NCI-H128 (cell line): ENCODE results near the gene FGGY.
"Not testable (repeated sequence)": the region's sequence is repeated elsewhere in the genome, so short reads cannot be mapped to it uniquely, and the experiment has no call there.

Source experiments
- DNase-seq: peaks from one replicate; lab custom pipeline; 2025; ENCODE audit not compliant: unreplicated experiment; lab: John Stamatoyannopoulos, UW

Gene FGGY

DNA sequence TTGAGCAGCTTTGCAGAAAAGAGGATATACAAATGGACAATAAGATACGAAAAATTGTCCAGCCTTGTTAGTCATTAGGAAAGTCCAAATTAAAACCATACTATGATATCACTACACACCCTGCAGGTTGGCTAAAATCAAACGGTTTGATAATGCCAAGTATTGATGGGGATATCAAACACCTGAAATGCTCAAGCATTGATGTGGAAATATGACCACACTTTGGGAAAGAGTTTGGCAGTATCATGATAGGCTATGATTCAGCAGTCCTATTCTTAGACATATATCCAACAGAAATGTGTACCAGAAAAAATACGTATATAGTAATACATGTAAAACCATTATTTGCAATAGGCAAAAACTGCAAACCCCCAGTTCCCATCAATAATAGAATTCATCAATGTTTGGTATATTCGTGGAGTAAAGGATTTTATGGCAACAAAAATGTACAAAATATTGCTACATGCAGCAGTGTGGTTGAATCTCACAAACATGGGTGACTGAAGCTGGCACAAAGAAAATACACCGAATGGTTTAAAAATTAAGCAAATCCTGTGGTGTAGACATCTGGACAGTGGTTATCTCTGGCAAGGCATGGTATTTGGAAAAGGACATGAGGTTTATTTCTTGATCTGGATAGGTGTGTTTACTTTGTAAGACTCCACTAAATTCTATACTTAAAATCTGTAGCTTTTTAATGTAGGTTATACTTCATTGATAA is 243.2 kb downstream of the FGGY start:
- DNase-seq = no peak

GRCh38 chr1:59541161-59541560 is 244.3 kb downstream of the FGGY start:
- DNase-seq = no peak

GRCh38 chr1:59541891-59542290 is 245.0 kb downstream of the FGGY start:
- DNase-seq = no peak

DNA sequence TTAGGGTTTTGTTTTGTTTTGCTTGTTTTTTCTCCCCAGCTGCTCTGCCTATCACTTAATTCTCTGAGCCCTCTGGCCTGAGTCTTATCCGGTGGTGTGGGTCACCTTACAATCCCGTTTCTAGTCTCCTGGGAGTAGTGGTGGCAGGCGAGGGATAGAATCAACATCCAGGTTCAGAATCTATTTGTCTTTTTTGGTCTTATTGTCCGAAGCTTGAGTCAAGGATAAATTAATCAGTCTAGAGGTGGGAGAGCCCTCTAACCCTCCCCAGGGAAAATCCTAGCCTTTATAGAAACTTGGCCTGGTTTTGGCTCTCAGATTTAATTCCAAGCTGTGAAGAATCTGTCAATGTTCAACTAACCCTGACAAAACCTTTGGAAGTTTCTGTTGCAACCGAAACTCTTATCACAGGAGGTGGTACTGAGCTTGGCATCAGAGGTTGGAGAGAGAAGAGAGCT is 246.3 kb downstream of the FGGY start:
- no peak for DNase-seq

GRCh38 chr1:59544615-59545293 is 247.9 kb downstream of the FGGY start:
- DNase-seq = no peak

- DNase-seq = no peak
Observed at GRCh38 chr1:59545830-59546229, 248.9 kb downstream of the FGGY start.

DNA sequence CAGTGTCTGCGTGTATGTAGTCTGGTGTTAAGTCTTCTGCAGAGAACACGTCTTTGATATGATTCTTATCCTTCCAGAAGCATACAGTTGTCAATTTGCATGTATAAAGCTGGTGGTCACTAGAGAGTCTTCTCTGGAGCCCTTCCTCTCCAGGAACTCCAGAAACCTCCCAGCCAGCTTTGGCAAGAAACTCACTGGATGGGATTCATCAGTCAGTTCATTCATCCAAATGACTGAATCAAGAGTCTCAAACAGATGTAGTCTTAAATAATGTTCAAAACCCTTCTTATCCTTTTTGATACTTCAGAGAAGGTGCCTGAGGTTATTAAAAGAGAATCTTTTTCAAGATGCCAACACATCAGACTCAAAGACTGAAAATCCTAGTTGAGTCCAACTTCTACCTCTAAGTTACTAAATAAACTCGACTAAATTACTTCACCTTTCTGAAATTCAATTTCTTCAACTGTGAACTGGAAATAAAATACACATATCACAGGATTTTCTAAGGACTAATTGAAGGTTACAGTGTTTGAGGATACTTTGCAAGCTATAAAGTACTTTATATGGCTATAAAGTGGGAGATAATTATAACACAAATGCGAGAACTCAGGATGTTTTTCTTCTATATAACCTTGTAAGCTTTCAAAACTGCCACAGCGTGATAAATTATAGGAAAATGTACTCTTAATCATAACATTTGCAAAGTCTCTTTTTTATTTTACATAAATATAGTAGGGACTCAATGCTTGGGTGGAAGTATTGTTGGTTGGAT is 252.4 kb downstream of the FGGY start:
- no peak for DNase-seq

- no peak for DNase-seq
Observed at GRCh38 chr1:59549903-59550302, 253.0 kb downstream of the FGGY start.

- no peak for DNase-seq
Observed at GRCh38 chr1:59552007-59552406, 255.1 kb downstream of the FGGY start.

DNA sequence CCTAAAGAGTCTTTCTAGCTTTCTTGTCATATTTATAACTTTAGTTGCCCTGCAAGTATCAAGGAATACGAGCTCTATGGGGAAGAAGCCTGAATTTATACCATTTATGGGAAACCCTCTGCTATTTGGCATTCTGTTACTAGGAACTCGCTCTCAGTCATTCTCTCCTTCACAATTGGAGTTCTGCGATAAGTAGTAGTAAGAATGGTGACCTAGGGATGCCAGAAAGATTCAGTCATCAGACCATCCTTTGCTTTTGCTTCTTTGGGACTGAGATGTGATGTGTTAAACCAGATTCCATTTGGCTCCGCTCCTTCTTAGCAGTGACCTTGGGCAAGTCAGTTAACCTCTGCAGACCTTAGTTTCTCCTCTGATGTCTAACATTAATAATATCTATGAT is 256.5 kb downstream of the FGGY start:
- no peak for DNase-seq

DNA sequence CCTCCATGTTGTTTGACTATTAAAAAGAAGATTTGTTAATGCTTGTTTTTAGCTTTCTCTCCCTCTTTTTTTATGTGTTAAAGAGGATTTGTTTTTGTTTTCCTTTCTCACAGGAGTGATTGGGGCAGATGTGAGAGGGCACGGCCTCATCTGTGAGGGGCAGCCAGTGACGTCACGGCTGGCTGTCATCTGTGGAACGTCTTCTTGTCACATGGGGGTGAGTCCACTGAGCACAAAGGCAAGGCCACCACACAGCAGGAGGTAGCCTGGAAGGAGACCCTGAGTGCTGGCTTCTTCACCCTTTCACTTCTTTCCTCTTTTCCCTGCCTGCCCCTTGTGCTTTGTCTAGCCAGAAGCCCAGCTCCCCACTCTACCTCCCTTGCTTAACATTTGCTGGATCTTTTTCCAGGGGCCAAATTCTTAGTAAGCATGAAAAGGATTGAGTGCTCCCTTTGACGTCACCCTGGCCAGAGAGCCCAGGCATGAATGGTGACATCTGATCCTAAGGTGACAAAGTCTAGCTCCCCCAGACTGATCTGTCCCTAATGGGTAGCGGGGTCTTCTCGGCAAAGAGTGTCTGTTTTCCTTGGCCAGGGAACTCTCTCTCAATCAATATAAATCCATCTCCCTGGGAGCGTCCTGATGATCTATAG is 257.2 kb downstream of the FGGY start:
- no peak for DNase-seq

- DNase-seq = no peak
Observed at GRCh38 chr1:59554752-59555151, 257.9 kb downstream of the FGGY start.

DNA sequence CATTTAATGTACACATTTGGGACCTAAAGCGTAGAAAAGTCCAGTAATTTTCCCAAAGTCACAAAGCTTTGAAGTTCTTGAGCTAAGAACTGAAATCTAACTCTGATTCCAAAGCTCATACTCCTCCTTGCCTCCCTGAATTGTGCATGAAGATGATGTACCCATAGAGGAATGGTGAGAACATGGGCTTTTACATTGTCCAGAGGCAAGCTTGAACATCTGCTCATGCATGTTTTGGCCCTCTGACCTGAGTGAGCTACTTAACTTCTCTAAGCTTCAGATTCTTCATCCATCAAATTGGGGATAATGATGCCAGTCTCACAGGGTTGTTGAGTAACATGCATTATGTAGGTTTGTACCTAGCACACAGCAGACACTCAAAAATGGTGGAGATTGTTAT is 259.5 kb downstream of the FGGY start:
- no peak for DNase-seq

DNA sequence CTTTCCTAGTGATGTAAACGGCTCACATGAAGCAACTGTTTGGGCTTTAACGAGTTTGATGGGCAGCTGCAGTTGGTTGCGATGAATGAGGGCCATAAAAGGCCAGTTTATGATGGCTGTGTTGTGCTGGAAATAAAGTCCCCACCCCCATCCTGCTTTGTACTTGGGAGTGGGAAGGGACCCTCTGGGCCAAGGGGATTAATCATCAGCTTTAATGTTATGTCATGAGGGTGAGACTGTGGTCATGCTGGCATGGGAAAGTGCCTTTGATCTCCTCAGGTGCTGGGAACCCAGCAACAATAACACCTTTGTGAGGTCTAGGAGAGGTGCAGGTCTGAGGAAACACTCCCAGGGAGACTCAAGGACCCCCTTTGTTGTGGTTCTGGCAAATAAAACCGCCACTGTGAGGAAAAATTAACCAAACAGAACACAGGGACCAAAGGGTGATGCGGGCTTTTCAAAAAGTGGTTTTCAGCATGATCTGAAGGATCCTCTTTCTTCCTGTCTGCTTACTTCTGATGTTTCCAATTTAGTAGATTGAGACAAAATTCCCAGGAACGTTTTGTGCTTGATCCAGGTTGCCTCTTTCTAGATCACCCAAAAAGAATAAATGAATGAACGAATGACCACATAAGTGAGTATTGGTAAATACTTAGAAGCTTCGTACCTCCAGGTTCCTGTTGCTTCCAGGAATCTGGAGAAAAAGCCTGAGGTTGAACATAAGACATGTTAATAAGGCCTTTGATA is 260.1 kb downstream of the FGGY start:
- no peak for DNase-seq

- no peak for DNase-seq
Observed at GRCh38 chr1:59557549-59557885, 260.6 kb downstream of the FGGY start.

DNA sequence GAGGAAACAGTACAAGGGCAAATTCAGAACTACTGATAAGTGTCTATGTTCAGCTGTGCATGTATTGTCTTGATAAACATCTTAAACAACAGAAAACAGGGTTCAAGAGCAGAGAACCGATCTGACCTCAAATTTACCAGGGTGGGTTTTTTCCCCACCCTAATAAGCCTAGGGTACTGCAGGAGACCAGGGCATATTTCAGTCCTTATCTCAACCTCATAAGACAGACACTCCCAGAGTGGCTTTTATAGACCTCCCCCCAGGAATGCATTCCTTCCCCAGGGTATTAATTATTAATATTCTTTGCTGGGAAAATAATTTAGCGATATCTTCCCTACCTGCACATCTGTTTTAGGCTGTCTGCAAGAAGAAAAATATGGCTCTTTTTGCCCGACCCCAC is 261.7 kb downstream of the FGGY start:
- DNase-seq = not testable (repeated sequence)

GRCh38 chr1:59560807-59561450 is 264.0 kb downstream of the FGGY start:
- no peak for DNase-seq

DNA sequence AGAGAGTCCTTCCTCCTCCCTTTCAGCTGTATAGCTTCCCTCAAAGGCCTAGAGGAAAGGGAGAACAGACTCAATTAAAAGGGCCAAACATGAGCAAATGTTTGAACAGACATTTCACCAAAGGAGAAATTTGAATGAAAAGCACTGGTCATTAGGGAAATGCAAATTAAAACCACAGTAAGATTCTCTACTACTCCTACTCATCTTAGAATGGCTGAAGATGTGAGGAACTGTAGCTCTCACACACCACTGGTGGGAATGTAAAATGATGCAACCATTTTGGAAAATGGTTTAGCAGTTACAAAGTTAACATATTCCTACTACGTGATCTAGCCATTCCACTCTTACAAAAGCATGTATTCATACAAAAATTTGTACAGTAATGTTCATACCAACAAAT is 264.9 kb downstream of the FGGY start:
- no peak for DNase-seq

- DNase-seq = no peak
Observed at GRCh38 chr1:59564192-59564891, 267.4 kb downstream of the FGGY start.
